ENCODE measurements around the gene TRAPPC5. TPM values are rescaled to one million over a fixed set of nuclear protein-coding genes. Genes with fewer than 3 reads are reported as not detected.

Gene TRAPPC5
- total RNA-seq, 1 donor from 2014 or later: 116 TPM

- H3K9me3 ChIP-seq (replicated peaks): no peaks in the 10 kb centered on the region
- no peak overlapping the region for H3K4me3 ChIP-seq
Measured at GRCh38 chr19:7731615-7732014, 51.0 kb downstream of the TRAPPC5 start.

GRCh38 chr19:7732045-7732444, 51.4 kb downstream of the TRAPPC5 start, which contains the start of gene CLEC4G:
CLEC4G (minus strand) TSS chr19:7732110; CDS start chr19:7732102, 8 bp downstream.
- TF ChIP-seq CTCF (IDR thresholded peaks at IDR 0.05; ENCODE audit: borderline replicate concordance): no peak
- H3K4me3 ChIP-seq: no peak within 1 kb of the TSS
- H3K9me3 ChIP-seq (replicated peaks): no peaks in the 10 kb centered on the region
- no peak for DNase-seq
- intact Hi-C loops (cut with micrococcal nuclease): no loop called here
- H3K27me3 ChIP-seq (ENCODE audit: low read depth): peaks cover 76% of the 10 kb centered on the region
- H3K36me3 ChIP-seq: no peaks in the 10 kb centered on the region
- H3K4me1 ChIP-seq: no peaks in the 10 kb centered on the region
- H3K27ac ChIP-seq (replicated peaks): no peak within 1 kb of the TSS

More at GRCh38 chr19:7731615-7732014, 51.0 kb downstream of the TRAPPC5 start:
- peaks cover 77% of the 10 kb centered on the region for H3K27me3 ChIP-seq (ENCODE audit: low read depth)
- no peak for TF ChIP-seq CTCF (IDR thresholded peaks at IDR 0.05; ENCODE audit: borderline replicate concordance)
- H3K36me3 ChIP-seq: no peaks in the 10 kb centered on the region
- no peak overlapping the region for H3K27ac ChIP-seq (replicated peaks)
- no peak for DNase-seq
- intact Hi-C loops (cut with micrococcal nuclease): no loop called here
- no peaks in the 10 kb centered on the region for H3K4me1 ChIP-seq

GRCh38 chr19:7733376-7733775, 52.7 kb downstream of the TRAPPC5 start:
- TF ChIP-seq CTCF (IDR thresholded peaks at IDR 0.05; ENCODE audit: borderline replicate concordance): no peak
- no peaks in the 10 kb centered on the region for H3K4me1 ChIP-seq
- no peak overlapping the region for H3K27ac ChIP-seq (replicated peaks)
- H3K4me3 ChIP-seq: no peak overlapping the region
- H3K27me3 ChIP-seq (ENCODE audit: low read depth): peaks cover 68% of the 10 kb centered on the region
- no peak for DNase-seq
- H3K36me3 ChIP-seq: no peaks in the 10 kb centered on the region
- H3K9me3 ChIP-seq (replicated peaks): no peaks in the 10 kb centered on the region
- intact Hi-C loops (cut with micrococcal nuclease): no loop called here

- intact Hi-C loops (cut with micrococcal nuclease): no loop called here
- no peaks in the 10 kb centered on the region for H3K4me1 ChIP-seq
- no peak overlapping the region for H3K27ac ChIP-seq (replicated peaks)
- no peak for TF ChIP-seq CTCF (IDR thresholded peaks at IDR 0.05; ENCODE audit: borderline replicate concordance)
- no peaks in the 10 kb centered on the region for H3K9me3 ChIP-seq (replicated peaks)
- H3K4me3 ChIP-seq: no peak overlapping the region
- peaks cover 64% of the 10 kb centered on the region for H3K27me3 ChIP-seq (ENCODE audit: low read depth)
- no peaks in the 10 kb centered on the region for H3K36me3 ChIP-seq
- DNase-seq: no peak
Measured at GRCh38 chr19:7734220-7735203, 53.9 kb downstream of the TRAPPC5 start.

- no peak for TF ChIP-seq CTCF (IDR thresholded peaks at IDR 0.05; ENCODE audit: borderline replicate concordance)
- intact Hi-C loops (cut with micrococcal nuclease): no loop called here
- Histone ChIP-seq H3K4me1 (no peaks in the 10 kb centered on the region), H3K27me3 (ENCODE audit: low read depth) (peaks cover 48% of the 10 kb centered on the region), H3K36me3 (no peaks in the 10 kb centered on the region), H3K4me3 (no peak overlapping the region), H3K9me3 (replicated peaks) (no peaks in the 10 kb centered on the region), H3K27ac (replicated peaks) (no peak overlapping the region)
- DNase-seq: no peak
Measured at GRCh38 chr19:7736148-7736547, 55.5 kb downstream of the TRAPPC5 start.
